Osteoblast (primary cell): ENCODE data around the gene FYTTD1. TPM values are rescaled to one million over a fixed set of nuclear protein-coding genes. Genes with fewer than 3 reads are reported as not detected.

Source experiments
- DNase-seq: peaks from one replicate; pipeline ENCODE4 v3.0.0; 2011; ENCODE audit warnings: low spot score, mixed read lengths; ENCODE audit not compliant: insufficient read length; ENCODE audit errors: missing footprints
- H2AFZ ChIP-seq: 2 replicates; pipeline ENCODE4 v1.6.0; 2011; ENCODE audit warnings: mild to moderate bottlenecking, low read length
- H3K27ac ChIP-seq: 2 replicates; pipeline ENCODE4 v1.5.1; 2011; ENCODE audit warnings: mild to moderate bottlenecking, low read depth, low read length, moderate library complexity
- H3K27me3 ChIP-seq: 2 replicates; pipeline ENCODE4 v1.6.0; 2012; ENCODE audit warnings: mild to moderate bottlenecking, control low read depth, inconsistent platforms, low read length, moderate library complexity; ENCODE audit not compliant: insufficient read depth
- H3K36me3 ChIP-seq: 2 replicates; pipeline ENCODE4 v1.5.1; 2011; ENCODE audit warnings: mild to moderate bottlenecking, low read length, control low read depth, moderate library complexity; ENCODE audit not compliant: insufficient read depth
- H3K4me1 ChIP-seq: 2 replicates; pipeline ENCODE4 v1.5.1; 2011; ENCODE audit warnings: mild to moderate bottlenecking, low read length, control low read depth, moderate library complexity; ENCODE audit not compliant: insufficient read depth
- H3K4me2 ChIP-seq: 2 replicates; pipeline ENCODE4 v1.6.0; 2011; ENCODE audit warnings: mild to moderate bottlenecking, low read length; ENCODE audit not compliant: insufficient read depth
- H3K4me3 ChIP-seq: fragments of 200-600 bp; sonication (generic); 3 replicates; pipeline ENCODE4 v1.5.1; 2012; ENCODE audit warnings: mild to moderate bottlenecking, low read length, inconsistent platforms; ENCODE audit not compliant: insufficient read depth
- H3K79me2 ChIP-seq: 2 replicates; pipeline ENCODE4 v1.6.0; 2012; ENCODE audit warnings: mild to moderate bottlenecking, low read length, control low read depth, inconsistent platforms; ENCODE audit not compliant: insufficient read depth
- H3K9me3 ChIP-seq: 2 replicates; pipeline ENCODE4 v1.5.1; 2011; ENCODE audit warnings: low read depth, low read length, control low read depth
- H4K20me1 ChIP-seq: 2 replicates; pipeline ENCODE4 v1.6.0; 2012; ENCODE audit warnings: mild to moderate bottlenecking, low read length, control low read depth; ENCODE audit not compliant: insufficient read depth
- CTCF ChIP-seq: IDR thresholded peaks from 2 replicates; pipeline ENCODE4 v1.5.1; 2011; ENCODE audit warnings: mild to moderate bottlenecking, low read depth, low read length, moderate library complexity; ENCODE audit errors: extremely low read depth
- total RNA-seq: library from RNA; depleted of rRNA; stranded (reverse); fragments of >200 nt; gene quantifications from 2 replicates; pipeline ENCODE4 v1.2.3, GENCODE V29; 2012

The FYTTD1 gene
- total RNA-seq, 1 donor, result 42.0 TPM

DNA sequence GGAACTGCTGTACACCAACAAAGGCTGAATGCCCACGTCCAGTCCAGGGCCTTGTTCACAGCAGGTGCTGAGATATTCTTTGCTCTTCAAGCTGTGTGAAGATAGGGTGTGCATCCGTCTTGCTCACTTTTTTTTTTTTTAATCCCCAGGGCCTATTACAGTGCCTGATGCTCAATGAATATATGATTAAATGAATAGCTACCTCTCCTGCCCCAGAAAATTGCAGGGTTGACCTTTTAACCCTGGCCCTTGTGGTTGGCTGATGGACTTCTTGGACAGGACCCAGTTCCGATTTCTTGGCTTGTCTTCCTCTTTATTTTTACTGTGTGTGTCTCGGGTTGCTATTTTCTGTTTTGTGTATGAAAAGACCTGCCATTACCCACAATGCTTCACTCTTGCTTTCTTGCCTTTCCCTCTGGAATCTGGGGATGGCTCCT is 2.9 kb upstream of the FYTTD1 start:
- no peak for TF ChIP-seq CTCF
- H3K27me3 ChIP-seq, result no peaks in the 10 kb centered on the region
- peaks cover 14% of the 10 kb centered on the region for H3K4me1 ChIP-seq
- peaks cover 13% of the 10 kb centered on the region for H3K79me2 ChIP-seq
- no peak overlapping the region for H3K4me2 ChIP-seq
- H3K9me3 ChIP-seq, result no peaks in the 10 kb centered on the region
- no peak overlapping the region for H2AFZ ChIP-seq
- H3K36me3 ChIP-seq, result no peaks in the 10 kb centered on the region
- peaks cover 12% of the 10 kb centered on the region for H4K20me1 ChIP-seq
- DNase-seq, result peak; percentile 14
- no peak overlapping the region for H3K27ac ChIP-seq
- no peak overlapping the region for H3K4me3 ChIP-seq

- peak; percentile 87 for DNase-seq
- H3K4me2 ChIP-seq, result peak overlapping the region; percentile 98
- H2AFZ ChIP-seq, result peak overlapping the region; percentile 92
- peak overlapping the region; percentile 87 for H3K4me3 ChIP-seq
- H3K9me3 ChIP-seq, result no peaks in the 10 kb centered on the region
- H3K27ac ChIP-seq, result peak overlapping the region; percentile 70
- H3K36me3 ChIP-seq, result no peaks in the 10 kb centered on the region
- no peaks in the 10 kb centered on the region for H3K27me3 ChIP-seq
- peaks cover 31% of the 10 kb centered on the region for H4K20me1 ChIP-seq
- no peak for TF ChIP-seq CTCF
- H3K79me2 ChIP-seq, result peaks cover 31% of the 10 kb centered on the region
- peaks cover 19% of the 10 kb centered on the region for H3K4me1 ChIP-seq
Measured at GRCh38 chr3:197748597-197749314, 927 bp upstream of the FYTTD1 start.

DNA sequence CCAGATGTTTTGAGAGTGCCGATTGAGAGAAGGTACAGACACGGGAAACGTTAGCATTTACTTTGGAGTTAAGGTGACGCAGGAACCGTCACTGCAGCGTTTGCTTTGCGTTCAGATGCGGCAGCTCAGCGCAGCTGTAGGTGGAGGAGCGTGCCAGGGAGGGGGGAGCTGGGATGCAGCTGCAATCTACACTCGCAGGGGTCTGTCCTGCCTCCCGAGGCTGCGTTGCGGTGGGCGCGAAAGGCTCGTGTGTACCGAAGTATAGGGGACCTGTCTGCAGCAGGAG is 425 bp upstream of the FYTTD1 start:
- peak; percentile 92 for DNase-seq
- TF ChIP-seq CTCF, result no peak

GRCh38 chr3:197750396-197750831 is 731 bp downstream of the FYTTD1 start:
- Histone ChIP-seq H3K4me3 (peak overlapping the region; percentile 87), H3K27ac (peak overlapping the region; percentile 70), H4K20me1 (peaks cover 36% of the 10 kb centered on the region), H3K4me1 (peaks cover 19% of the 10 kb centered on the region), H3K27me3 (no peaks in the 10 kb centered on the region), H3K4me2 (peak overlapping the region; percentile 98), H3K9me3 (no peaks in the 10 kb centered on the region), H3K79me2 (peaks cover 47% of the 10 kb centered on the region), H2AFZ (peak overlapping the region; percentile 72), H3K36me3 (no peaks in the 10 kb centered on the region)
- no peak for TF ChIP-seq CTCF
- DNase-seq, result peak; percentile 95

More for the DNA sequence above, 425 bp upstream of the FYTTD1 start:
- no peaks in the 10 kb centered on the region for H3K36me3 ChIP-seq
- H3K27me3 ChIP-seq, result no peaks in the 10 kb centered on the region
- H3K4me1 ChIP-seq, result peaks cover 19% of the 10 kb centered on the region
- H3K4me2 ChIP-seq, result peak overlapping the region; percentile 98
- peaks cover 34% of the 10 kb centered on the region for H4K20me1 ChIP-seq
- peak overlapping the region; percentile 70 for H3K27ac ChIP-seq
- H3K9me3 ChIP-seq, result no peaks in the 10 kb centered on the region
- peak overlapping the region; percentile 92 for H2AFZ ChIP-seq
- H3K4me3 ChIP-seq, result peak overlapping the region; percentile 87
- H3K79me2 ChIP-seq, result peaks cover 36% of the 10 kb centered on the region
